IMR-90 (cell line): Measurements from ENCODE around the gene PNKD.

Experiments
- CEBPB ChIP-seq: IDR thresholded peaks from 2 replicates; pipeline ENCODE4 v1.6.1; 2012; ENCODE audit warnings: low read depth, low read length, improper control_type of control experiment
- CHD1 ChIP-seq: IDR thresholded peaks from 2 replicates; pipeline ENCODE4 v1.6.1; 2012; ENCODE audit warnings: low read depth, low read length, improper control_type of control experiment
- FOS ChIP-seq: fragments of 150-350 bp; IDR thresholded peaks from 2 replicates; pipeline ENCODE4 v1.6.1; 2016; ENCODE audit warnings: low read depth, low read length
- MAFK ChIP-seq: IDR thresholded peaks from 2 replicates; pipeline ENCODE4 v1.6.1; 2012; ENCODE audit warnings: low read depth, low read length, improper control_type of control experiment
- MAZ ChIP-seq: IDR thresholded peaks from 2 replicates; pipeline ENCODE4 v1.6.1; 2012; ENCODE audit warnings: low read depth, mild to moderate bottlenecking, low read length, improper control_type of control experiment, moderate library complexity, borderline replicate concordance
- MXI1 ChIP-seq: IDR thresholded peaks from 2 replicates; pipeline ENCODE4 v1.6.1; 2012; ENCODE audit warnings: low read depth, mild to moderate bottlenecking, low read length, moderate library complexity, borderline replicate concordance
- NFE2L2 ChIP-seq: fragments of 150-350 bp; IDR thresholded peaks from 2 replicates; pipeline ENCODE4 v1.6.1; 2016; ENCODE audit warnings: low read depth, mild to moderate bottlenecking, low read length
- POLR2A ChIP-seq: IDR thresholded peaks from 2 replicates; pipeline ENCODE4 v1.6.1; 2012; ENCODE audit warnings: mild to moderate bottlenecking, low read depth, low read length
- RAD21 ChIP-seq: IDR thresholded peaks from 2 replicates; pipeline ENCODE4 v1.6.1; 2012; ENCODE audit warnings: low read length, improper control_type of control experiment
- RCOR1 ChIP-seq: IDR thresholded peaks from 2 replicates; pipeline ENCODE4 v1.6.1; 2012; ENCODE audit warnings: mild to moderate bottlenecking, low read length, improper control_type of control experiment; ENCODE audit not compliant: insufficient replicate concordance
- RFX5 ChIP-seq: IDR thresholded peaks from 2 replicates; pipeline ENCODE4 v1.8.0; 2012; ENCODE audit warnings: low read depth, mild to moderate bottlenecking, low read length, moderate library complexity
- SMC3 ChIP-seq: fragments of 150-350 bp; IDR thresholded peaks from 2 replicates; pipeline ENCODE4 v1.6.1; 2016; ENCODE audit warnings: low read depth, mild to moderate bottlenecking, antibody characterized with exemption, low read length, moderate library complexity
- TF ChIP-seq, protein P1 (sequence below): conservative IDR thresholded peaks from 2 replicates; pipeline ENCODE4 v1.5.1; 2012; ENCODE audit warnings: mild to moderate bottlenecking, low read depth, low read length, improper control_type of control experiment
- TF ChIP-seq, protein P2 (sequence below): fragments of 150-350 bp; IDR thresholded peaks from 2 replicates; pipeline ENCODE4 v1.6.1; 2017; ENCODE audit warnings: mild to moderate bottlenecking, antibody characterized with exemption, low read length, low read depth

DNA sequence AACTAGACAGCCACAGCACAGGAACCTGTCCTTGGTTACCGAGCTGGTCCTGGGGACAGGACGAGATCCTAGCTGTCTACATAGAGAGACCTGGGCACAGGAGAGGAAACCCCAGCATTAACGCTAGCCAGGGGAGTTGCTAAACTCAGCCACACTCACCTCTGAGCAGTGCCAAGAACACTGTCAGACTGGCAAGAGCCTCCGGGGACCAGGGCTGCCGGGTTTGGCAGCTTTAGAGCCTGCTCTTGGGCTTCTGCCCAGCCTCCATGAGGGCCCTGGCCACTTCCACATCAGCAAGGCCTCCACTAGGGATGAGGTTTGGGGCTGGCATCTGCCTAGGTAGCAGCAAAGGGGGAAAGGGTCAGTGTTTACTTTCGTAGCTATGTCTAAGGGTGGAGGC lies 15.3 kb downstream of the PNKD start:
- TF ChIP-seq CEBPB, result no peak
- TF ChIP-seq, protein P1, sequence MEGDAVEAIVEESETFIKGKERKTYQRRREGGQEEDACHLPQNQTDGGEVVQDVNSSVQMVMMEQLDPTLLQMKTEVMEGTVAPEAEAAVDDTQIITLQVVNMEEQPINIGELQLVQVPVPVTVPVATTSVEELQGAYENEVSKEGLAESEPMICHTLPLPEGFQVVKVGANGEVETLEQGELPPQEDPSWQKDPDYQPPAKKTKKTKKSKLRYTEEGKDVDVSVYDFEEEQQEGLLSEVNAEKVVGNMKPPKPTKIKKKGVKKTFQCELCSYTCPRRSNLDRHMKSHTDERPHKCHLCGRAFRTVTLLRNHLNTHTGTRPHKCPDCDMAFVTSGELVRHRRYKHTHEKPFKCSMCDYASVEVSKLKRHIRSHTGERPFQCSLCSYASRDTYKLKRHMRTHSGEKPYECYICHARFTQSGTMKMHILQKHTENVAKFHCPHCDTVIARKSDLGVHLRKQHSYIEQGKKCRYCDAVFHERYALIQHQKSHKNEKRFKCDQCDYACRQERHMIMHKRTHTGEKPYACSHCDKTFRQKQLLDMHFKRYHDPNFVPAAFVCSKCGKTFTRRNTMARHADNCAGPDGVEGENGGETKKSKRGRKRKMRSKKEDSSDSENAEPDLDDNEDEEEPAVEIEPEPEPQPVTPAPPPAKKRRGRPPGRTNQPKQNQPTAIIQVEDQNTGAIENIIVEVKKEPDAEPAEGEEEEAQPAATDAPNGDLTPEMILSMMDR, result no peak
- no peak for TF ChIP-seq RAD21
- no peak for TF ChIP-seq CHD1
- no peak for TF ChIP-seq MXI1
- TF ChIP-seq RFX5, result no peak
- TF ChIP-seq POLR2A, result no peak
- TF ChIP-seq RCOR1, result no peak
- TF ChIP-seq, protein P2, sequence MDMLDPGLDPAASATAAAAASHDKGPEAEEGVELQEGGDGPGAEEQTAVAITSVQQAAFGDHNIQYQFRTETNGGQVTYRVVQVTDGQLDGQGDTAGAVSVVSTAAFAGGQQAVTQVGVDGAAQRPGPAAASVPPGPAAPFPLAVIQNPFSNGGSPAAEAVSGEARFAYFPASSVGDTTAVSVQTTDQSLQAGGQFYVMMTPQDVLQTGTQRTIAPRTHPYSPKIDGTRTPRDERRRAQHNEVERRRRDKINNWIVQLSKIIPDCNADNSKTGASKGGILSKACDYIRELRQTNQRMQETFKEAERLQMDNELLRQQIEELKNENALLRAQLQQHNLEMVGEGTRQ, result no peak
- TF ChIP-seq SMC3, result no peak
- TF ChIP-seq NFE2L2, result no peak
- TF ChIP-seq MAZ, result no peak
- no peak for TF ChIP-seq MAFK
- TF ChIP-seq FOS, result no peak
